Right lobe of liver (tissue), 4 donors: ENCODE data around the gene CHRNB1.

ENCODE experiments used
- POLR2A ChIP-seq: fragments of 450-650 bp; IDR thresholded peaks from one replicate; pipeline ENCODE4 v1.6.1; 2017; ENCODE audit warnings: antibody characterized with exemption, mild to moderate bottlenecking
- TF ChIP-seq, protein P1 (sequence below), 4 donors: fragments of 200-600 bp in 3 of 4; fragments of 450-650 bp in 1 of 4; IDR thresholded peaks; one replicate each; pipeline versions ENCODE4 v1.5.1 to v1.8.0; 2016 to 2022; ENCODE audit warnings: antibody characterized with exemption in 4 of 4, mild to moderate bottlenecking in 2 of 4
- donor health status: DM: no; HTN: no; CAD: no.
- donor health status: DM: no; HTN: no; CAD: no.
- donor health status: DM: no; HTN: yes; CAD: no.

DNA sequence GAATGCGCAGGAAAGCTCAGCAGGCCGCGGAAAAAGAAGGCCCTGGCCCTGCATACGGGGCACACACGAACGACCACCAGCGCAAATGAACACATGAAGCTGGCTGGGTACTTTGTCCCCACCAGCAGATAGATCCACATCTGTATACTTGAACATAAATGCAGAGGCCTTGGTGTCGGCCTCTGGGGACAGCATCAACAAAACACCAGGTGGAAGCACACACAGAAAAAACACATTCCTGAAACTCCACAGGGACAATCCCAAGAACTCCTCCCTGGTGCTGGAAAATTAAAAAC is 35.2 kb downstream of the CHRNB1 start:
- no peak for TF ChIP-seq POLR2A
- TF ChIP-seq, protein P1, sequence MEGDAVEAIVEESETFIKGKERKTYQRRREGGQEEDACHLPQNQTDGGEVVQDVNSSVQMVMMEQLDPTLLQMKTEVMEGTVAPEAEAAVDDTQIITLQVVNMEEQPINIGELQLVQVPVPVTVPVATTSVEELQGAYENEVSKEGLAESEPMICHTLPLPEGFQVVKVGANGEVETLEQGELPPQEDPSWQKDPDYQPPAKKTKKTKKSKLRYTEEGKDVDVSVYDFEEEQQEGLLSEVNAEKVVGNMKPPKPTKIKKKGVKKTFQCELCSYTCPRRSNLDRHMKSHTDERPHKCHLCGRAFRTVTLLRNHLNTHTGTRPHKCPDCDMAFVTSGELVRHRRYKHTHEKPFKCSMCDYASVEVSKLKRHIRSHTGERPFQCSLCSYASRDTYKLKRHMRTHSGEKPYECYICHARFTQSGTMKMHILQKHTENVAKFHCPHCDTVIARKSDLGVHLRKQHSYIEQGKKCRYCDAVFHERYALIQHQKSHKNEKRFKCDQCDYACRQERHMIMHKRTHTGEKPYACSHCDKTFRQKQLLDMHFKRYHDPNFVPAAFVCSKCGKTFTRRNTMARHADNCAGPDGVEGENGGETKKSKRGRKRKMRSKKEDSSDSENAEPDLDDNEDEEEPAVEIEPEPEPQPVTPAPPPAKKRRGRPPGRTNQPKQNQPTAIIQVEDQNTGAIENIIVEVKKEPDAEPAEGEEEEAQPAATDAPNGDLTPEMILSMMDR (IDR thresholded peaks at IDR 0.05): no peak
